HG03159 (cell line): Measurements from ENCODE around the gene MRPS6.
A peak's percentile ranks its signal among the peaks of the same experiment; 100 is the strongest.

ENCODE experiments used
- ATAC-seq: cut with Tn5 transposase; IDR thresholded peaks from one replicate; pipeline ENCODE4 v1.9.1; 2021; ENCODE audit warnings: mild to moderate bottlenecking, moderate library complexity; ENCODE audit not compliant: unreplicated experiment

The MRPS6 gene

GRCh38 chr21:34065027-34065426 lies 8.4 kb upstream of the MRPS6 start:
- no peak for ATAC-seq

- ATAC-seq, result no peak
These were observed 1.7 kb upstream of the MRPS6 start for GRCh38 chr21:34071683-34072082.

GRCh38 chr21:34072145-34073031 lies 990 bp upstream of the MRPS6 start:
- no peak for ATAC-seq

- ATAC-seq, result peak; percentile 50
These were observed 438 bp downstream of the MRPS6 start for GRCh38 chr21:34073749-34074282.

GRCh38 chr21:34074283-34075090 lies 1.1 kb downstream of the MRPS6 start:
- ATAC-seq, result no peak

- no peak for ATAC-seq
These were observed 1.7 kb downstream of the MRPS6 start for GRCh38 chr21:34075091-34075425.

GRCh38 chr21:34075760-34076660 lies 2.6 kb downstream of the MRPS6 start:
- ATAC-seq, result no peak

GRCh38 chr21:34076835-34077234 lies 3.5 kb downstream of the MRPS6 start:
- ATAC-seq, result no peak

GRCh38 chr21:34077888-34078287 lies 4.5 kb downstream of the MRPS6 start:
- ATAC-seq, result no peak

GRCh38 chr21:34078915-34079314 lies 5.5 kb downstream of the MRPS6 start:
- ATAC-seq, result no peak

- no peak for ATAC-seq
These were observed 7.3 kb downstream of the MRPS6 start for GRCh38 chr21:34080710-34081109.

- no peak for ATAC-seq
These were observed 9.4 kb downstream of the MRPS6 start for GRCh38 chr21:34082769-34083168.

- ATAC-seq, result no peak
These were observed 10.0 kb downstream of the MRPS6 start for GRCh38 chr21:34083357-34083756.

GRCh38 chr21:34085129-34085528 lies 11.8 kb downstream of the MRPS6 start:
- no peak for ATAC-seq

GRCh38 chr21:34086887-34087306 lies 13.5 kb downstream of the MRPS6 start:
- no peak for ATAC-seq

- ATAC-seq, result no peak
These were observed 15.4 kb downstream of the MRPS6 start for GRCh38 chr21:34088752-34089151.

GRCh38 chr21:34091032-34091431 lies 17.7 kb downstream of the MRPS6 start:
- ATAC-seq, result no peak

GRCh38 chr21:34091607-34092006 lies 18.2 kb downstream of the MRPS6 start:
- no peak for ATAC-seq

GRCh38 chr21:34092262-34092921 lies 19.0 kb downstream of the MRPS6 start:
- no peak for ATAC-seq

- ATAC-seq, result no peak
These were observed 19.7 kb downstream of the MRPS6 start for GRCh38 chr21:34093083-34093482.
